Keratinocyte (primary cell): Measurements from ENCODE around the gene ABCA3. TPM values are rescaled to one million over a fixed set of nuclear protein-coding genes. Genes with fewer than 3 reads are reported as not detected.

Experiments
- DNase-seq: peaks from one replicate; pipeline ENCODE4 v3.0.0-alpha.2; 2011; ENCODE audit warnings: low read depth, missing footprints, low spot score
- FAIRE-seq: peaks from 2 replicates; lab custom pipeline; 2011; peaks lifted over from hg19 to GRCh38; lab: Jason Lieb, UNC
- H2AFZ ChIP-seq: 2 replicates; pipeline ENCODE4 v1.6.0; 2012; ENCODE audit warnings: low read length, control low read depth, inconsistent platforms; ENCODE audit not compliant: control insufficient read depth
- H3K27ac ChIP-seq: 2 replicates; pipeline ENCODE4 v1.5.1; 2011; ENCODE audit warnings: low read length; ENCODE audit not compliant: control insufficient read depth, insufficient read depth
- H3K27me3 ChIP-seq: 3 replicates; pipeline ENCODE4 v1.6.0; 2011; ENCODE audit warnings: low read length; ENCODE audit not compliant: control insufficient read depth, insufficient read depth; ENCODE audit errors: extremely low read depth
- H3K36me3 ChIP-seq, 2 experiments: 2 replicates in 1 of 2; 3 replicates in 1 of 2; pipeline ENCODE4 v1.5.1; 2011; ENCODE audit warnings: low read length in 2 of 2, mild to moderate bottlenecking in 1 of 2; ENCODE audit not compliant: control insufficient read depth in 2 of 2, insufficient read depth in 2 of 2; ENCODE audit errors: extremely low read depth in 1 of 2
- H3K4me1 ChIP-seq: 3 replicates; pipeline ENCODE4 v1.5.1; 2011; ENCODE audit warnings: low read length; ENCODE audit not compliant: control insufficient read depth, insufficient read depth; ENCODE audit errors: extremely low read depth
- H3K4me2 ChIP-seq: 3 replicates; pipeline ENCODE4 v1.6.0; 2011; ENCODE audit warnings: low read depth, low read length; ENCODE audit not compliant: control insufficient read depth, insufficient read depth; ENCODE audit errors: extremely low read depth
- H3K4me3 ChIP-seq, 3 experiments: fragments of 200-600 bp in 1 of 3; sonication (generic) in 1 of 3; 2 replicates in 2 of 3; 3 replicates in 1 of 3; pipeline ENCODE4 v1.5.1; 2011 to 2016; ENCODE audit warnings: low read length in 3 of 3, mild to moderate bottlenecking in 3 of 3, control low read depth in 2 of 3, inconsistent platforms in 1 of 3, low read depth in 1 of 3, mixed read lengths in 1 of 3, mixed run types in 1 of 3, moderate library complexity in 1 of 3; ENCODE audit not compliant: control insufficient read depth in 2 of 3, insufficient read depth in 2 of 3; ENCODE audit errors: extremely low read depth in 1 of 3
- H3K79me2 ChIP-seq: 2 replicates; pipeline ENCODE4 v1.6.0; 2012; ENCODE audit warnings: low read length; ENCODE audit not compliant: control insufficient read depth, insufficient read depth
- H3K9ac ChIP-seq: 3 replicates; pipeline ENCODE4 v1.6.0; 2011; ENCODE audit warnings: low read length; ENCODE audit not compliant: control insufficient read depth, insufficient read depth; ENCODE audit errors: extremely low read depth
- H3K9me1 ChIP-seq: 3 replicates; pipeline ENCODE4 v1.6.0; 2011; ENCODE audit warnings: low read length; ENCODE audit not compliant: control insufficient read depth, insufficient read depth; ENCODE audit errors: extremely low read depth
- H3K9me3 ChIP-seq: 2 replicates; pipeline ENCODE4 v1.5.1; 2012; ENCODE audit warnings: low read depth, low read length; ENCODE audit not compliant: control insufficient read depth
- H4K20me1 ChIP-seq: 3 replicates; pipeline ENCODE4 v1.6.0; 2011; ENCODE audit warnings: low read length; ENCODE audit not compliant: control insufficient read depth, insufficient read depth; ENCODE audit errors: extremely low read depth
- EZH2 ChIP-seq: IDR thresholded peaks from one replicate; pipeline ENCODE4 v1.6.1; 2012; ENCODE audit warnings: inconsistent platforms, mild to moderate bottlenecking, low read length, moderate library complexity
- dilution Hi-C: fragments of 300-500 bp; cut with MboI; formaldehyde crosslinking; loops from one replicate; pipeline ENCODE4 v1.7.0; 2020; ENCODE audit warnings: low sequenced_read_pairs; ENCODE audit not compliant: extremely low pct_ligation_motif_present
- polyA minus RNA-seq, 3 experiments: library from RNA; depleted of rRNA, polyadenylated mRNA; stranded (reverse); fragments of >200 nt; gene quantifications; 1 replicate in 1 of 3; 2 replicates in 1 of 3; 3 replicates in 1 of 3; pipeline ENCODE4 v1.2.3, GENCODE V29; 2011
- polyA plus RNA-seq, 5 experiments: library from polyadenylated mRNA; depleted of rRNA in 3 of 5; stranded (reverse) in 3 of 5; stranded (forward) in 1 of 5; unstranded in 1 of 5; fragments of >200 nt; gene quantifications; 1 replicate in 1 of 5; 2 replicates in 3 of 5; 3 replicates in 1 of 5; pipeline versions ENCODE4 v1.2.1 to v1.2.3, GENCODE V29; 2011 to 2012; ENCODE audit warnings: missing spikeins in 2 of 5, low read depth in 1 of 5, low replicate concordance in 1 of 5
- TF ChIP-seq, protein P1 (sequence below), 3 experiments: IDR thresholded peaks in 1 of 3; conservative IDR thresholded peaks in 1 of 3; optimal IDR thresholded peaks in 1 of 3; 2 replicates in 2 of 3; 3 replicates in 1 of 3; pipeline versions ENCODE3 to v1.5.1; 2011; ENCODE audit warnings: low read length in 3 of 3, mild to moderate bottlenecking in 3 of 3, moderate library complexity in 2 of 3, control low read depth in 1 of 3, inconsistent platforms in 1 of 3; ENCODE audit not compliant: insufficient read depth in 2 of 3; ENCODE audit errors: extremely low read depth in 1 of 3

The ABCA3 gene
- polyA plus RNA-seq, result 0.06 to 0.08 TPM (median 0.08 TPM) in 3 replicates
- 0.35 TPM for polyA plus RNA-seq (2011; ENCODE audit: low read depth)
- polyA plus RNA-seq (2011; cell fraction: cytosol; rRNA removed), result 0.06 and 0.10 TPM in 2 replicates
- polyA plus RNA-seq (2011; cell fraction: nucleus; rRNA removed), result 0.13 and 0.19 TPM in 2 replicates
- polyA plus RNA-seq (2012; ENCODE audit: low replicate concordance), result 0.03 and 0.35 TPM in 2 replicates
- 0.06 to 0.23 TPM (median 0.13 TPM) in 3 replicates for polyA minus RNA-seq
- not detected for polyA minus RNA-seq (2011; cell fraction: cytosol; rRNA and poly(A)+ RNA removed)
- polyA minus RNA-seq (2011; cell fraction: nucleus; rRNA and poly(A)+ RNA removed), result 0.21 and 0.93 TPM in 2 replicates

DNA sequence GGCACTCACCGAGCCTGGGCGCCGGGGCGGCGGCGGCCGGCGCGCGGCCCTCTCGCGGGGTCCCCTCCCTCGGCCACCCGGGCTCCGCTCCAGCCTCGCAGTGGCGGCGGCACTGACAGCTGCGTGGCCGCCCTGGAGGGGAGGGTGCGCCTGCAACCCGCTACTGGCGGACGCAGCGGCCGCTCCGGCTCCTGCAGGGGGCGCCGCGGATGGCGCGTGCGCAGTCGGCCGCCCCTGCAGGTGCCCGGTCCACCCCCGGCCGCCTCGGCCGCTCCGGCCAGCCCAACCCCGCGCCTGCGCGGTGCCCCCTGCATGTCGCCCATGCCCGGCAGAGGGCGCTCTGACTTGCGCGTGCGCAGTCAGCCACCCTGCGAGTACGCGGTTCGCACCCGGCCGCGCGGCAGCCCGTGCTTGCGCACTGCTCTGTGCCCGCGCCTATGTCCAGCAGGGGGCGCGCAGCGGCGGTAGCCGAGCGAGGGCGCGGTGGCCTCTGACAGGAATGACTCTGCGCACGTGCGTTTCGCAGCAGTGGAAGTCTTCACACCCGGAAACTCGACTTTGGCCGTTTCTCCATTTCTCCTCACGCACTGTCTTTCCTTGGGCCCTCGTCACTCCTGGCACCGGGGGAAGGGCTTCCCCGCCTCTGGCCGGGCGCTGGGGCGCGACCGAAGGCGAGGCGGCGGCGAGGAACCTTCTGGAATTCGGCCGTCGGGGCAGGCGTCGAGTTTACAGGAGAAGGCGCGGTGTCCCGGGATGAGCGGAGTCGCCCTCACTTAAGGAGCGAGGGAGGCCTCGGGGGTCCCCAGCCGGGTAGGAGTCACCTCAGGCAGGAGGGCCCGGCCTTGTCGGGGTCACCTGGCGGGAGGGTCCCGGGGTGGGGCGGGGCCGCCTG, at the start of gene ABCA3:
ABCA3 (minus strand) TSS at position 165 of the 892 bp plus-strand sequence. CDS start 14,262 bp downstream, outside the sequence.
- no peak for FAIRE-seq

DNA sequence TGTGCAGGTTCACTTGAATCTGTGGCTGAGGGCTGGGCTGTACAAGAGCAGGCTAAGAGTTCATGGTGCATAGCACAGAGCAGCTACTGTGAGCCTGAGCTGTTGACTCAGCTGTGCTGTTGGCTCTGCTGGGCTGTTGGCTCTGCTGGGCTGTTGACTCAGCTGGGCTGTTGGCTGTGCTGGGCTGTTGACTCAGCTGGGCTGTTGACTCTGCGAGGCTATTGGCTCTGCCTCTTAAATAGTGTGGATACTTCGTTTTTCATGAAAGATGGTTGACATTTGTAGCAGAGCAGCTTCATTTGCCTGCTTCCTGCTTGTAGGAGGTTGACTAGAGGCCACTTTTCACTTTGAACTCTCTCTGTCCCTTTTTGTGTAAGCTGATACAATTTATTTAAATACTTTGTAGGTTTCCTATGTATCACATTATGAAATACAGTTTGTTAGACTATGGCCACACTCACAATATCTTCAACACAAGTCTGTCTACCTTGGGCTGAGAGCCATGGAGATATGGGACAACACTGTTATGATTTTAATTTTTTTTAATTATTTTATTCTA, 48.4 kb upstream of the ABCA3 start:
- TF ChIP-seq, protein P1, sequence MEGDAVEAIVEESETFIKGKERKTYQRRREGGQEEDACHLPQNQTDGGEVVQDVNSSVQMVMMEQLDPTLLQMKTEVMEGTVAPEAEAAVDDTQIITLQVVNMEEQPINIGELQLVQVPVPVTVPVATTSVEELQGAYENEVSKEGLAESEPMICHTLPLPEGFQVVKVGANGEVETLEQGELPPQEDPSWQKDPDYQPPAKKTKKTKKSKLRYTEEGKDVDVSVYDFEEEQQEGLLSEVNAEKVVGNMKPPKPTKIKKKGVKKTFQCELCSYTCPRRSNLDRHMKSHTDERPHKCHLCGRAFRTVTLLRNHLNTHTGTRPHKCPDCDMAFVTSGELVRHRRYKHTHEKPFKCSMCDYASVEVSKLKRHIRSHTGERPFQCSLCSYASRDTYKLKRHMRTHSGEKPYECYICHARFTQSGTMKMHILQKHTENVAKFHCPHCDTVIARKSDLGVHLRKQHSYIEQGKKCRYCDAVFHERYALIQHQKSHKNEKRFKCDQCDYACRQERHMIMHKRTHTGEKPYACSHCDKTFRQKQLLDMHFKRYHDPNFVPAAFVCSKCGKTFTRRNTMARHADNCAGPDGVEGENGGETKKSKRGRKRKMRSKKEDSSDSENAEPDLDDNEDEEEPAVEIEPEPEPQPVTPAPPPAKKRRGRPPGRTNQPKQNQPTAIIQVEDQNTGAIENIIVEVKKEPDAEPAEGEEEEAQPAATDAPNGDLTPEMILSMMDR (optimal IDR thresholded peaks at IDR 0.05 in 1 of 3, IDR thresholded peaks at IDR 0.05 in 1 of 3, conservative IDR thresholded peaks at IDR 0.05 in 1 of 3; ENCODE audit: extremely low read depth in 1 of 3, insufficient read depth in 2 of 3, low read length in 3 of 3), result no peak
- no peak for TF ChIP-seq EZH2
- H3K79me2 ChIP-seq, result no peaks in the 10 kb centered on the region
- H3K4me2 ChIP-seq, result no peak overlapping the region
- no peak overlapping the region for H3K27ac ChIP-seq
- no peaks in the 10 kb centered on the region for H3K9me3 ChIP-seq
- no peak for DNase-seq
- FAIRE-seq, result no peak
- H3K36me3 ChIP-seq, result no peaks in the 10 kb centered on the region
- H3K9ac ChIP-seq, result no peak overlapping the region
- dilution Hi-C loops, result no loop called here
- no peak overlapping the region for H3K4me3 ChIP-seq
- no peaks in the 10 kb centered on the region for H3K27me3 ChIP-seq
- H2AFZ ChIP-seq, result no peak overlapping the region
- H3K9me1 ChIP-seq, result no peaks in the 10 kb centered on the region
- H3K4me1 ChIP-seq, result peaks cover 8% of the 10 kb centered on the region
- no peaks in the 10 kb centered on the region for H4K20me1 ChIP-seq

More for the DNA sequence above, at the start of gene ABCA3:
- Histone ChIP-seq H3K36me3 (no peaks in the 10 kb centered on the region), H3K4me2 (peak within 1 kb of the TSS; percentile 71), H3K27me3 (peaks cover 32% of the 10 kb centered on the region), H2AFZ (peak within 1 kb of the TSS; percentile 56), H3K79me2 (no peaks in the 10 kb centered on the region), H3K27ac (no peak within 1 kb of the TSS), H4K20me1 (no peaks in the 10 kb centered on the region), H3K9ac (no peak within 1 kb of the TSS), H3K4me1 (peaks cover 7% of the 10 kb centered on the region), H3K9me1 (no peaks in the 10 kb centered on the region), H3K9me3 (no peaks in the 10 kb centered on the region), H3K4me3 (peak within 1 kb of the TSS; percentile 37 to 62 (median 51))
- dilution Hi-C loops, result no loop called here
- DNase-seq, result peak; percentile 52
- no peak for TF ChIP-seq EZH2
- TF ChIP-seq, protein P1 (optimal IDR thresholded peaks at IDR 0.05 in 1 of 3, IDR thresholded peaks at IDR 0.05 in 1 of 3, conservative IDR thresholded peaks at IDR 0.05 in 1 of 3; ENCODE audit: extremely low read depth in 1 of 3, insufficient read depth in 2 of 3, low read length in 3 of 3), result peak; percentile 89 to 93 (median 92)
